Measurements from ENCODE around the gene POLE.

Gene POLE

DNA sequence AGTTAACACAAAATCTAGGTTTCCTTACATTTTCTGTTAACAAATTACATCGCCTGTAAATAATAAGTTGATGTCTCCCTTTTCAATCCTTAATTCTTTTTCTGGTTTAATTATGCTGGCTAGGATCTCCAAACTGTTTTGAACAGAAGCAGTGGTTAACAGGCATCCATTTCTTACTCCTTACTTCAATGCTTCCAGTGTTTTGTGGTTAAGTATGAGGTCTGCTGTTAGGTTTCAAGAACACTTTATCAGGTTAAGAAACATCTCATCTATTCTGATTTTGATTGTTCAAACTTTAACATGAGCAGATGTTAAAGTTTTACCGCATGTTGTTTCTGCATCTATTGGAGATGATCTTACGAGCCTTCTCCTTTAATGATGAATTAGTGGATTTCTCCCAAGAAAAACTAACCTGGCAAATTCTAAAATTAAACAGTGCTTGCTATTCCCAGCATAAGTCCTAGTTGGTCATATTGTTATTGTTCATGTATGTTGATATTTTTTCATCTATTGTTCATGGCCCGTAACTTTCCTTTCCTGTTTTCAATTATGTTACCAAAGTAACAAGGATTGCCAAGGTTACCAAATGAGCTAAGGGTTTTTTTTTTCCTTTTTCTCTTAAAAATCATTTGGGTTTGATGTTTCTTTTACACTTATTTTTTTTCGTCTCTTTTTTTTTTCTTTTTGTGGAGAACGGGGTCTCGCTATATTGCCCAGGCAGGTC lies 33.4 kb downstream of the POLE start:
- no peak for DNase-seq (ENCODE audit: low read depth)

DNA sequence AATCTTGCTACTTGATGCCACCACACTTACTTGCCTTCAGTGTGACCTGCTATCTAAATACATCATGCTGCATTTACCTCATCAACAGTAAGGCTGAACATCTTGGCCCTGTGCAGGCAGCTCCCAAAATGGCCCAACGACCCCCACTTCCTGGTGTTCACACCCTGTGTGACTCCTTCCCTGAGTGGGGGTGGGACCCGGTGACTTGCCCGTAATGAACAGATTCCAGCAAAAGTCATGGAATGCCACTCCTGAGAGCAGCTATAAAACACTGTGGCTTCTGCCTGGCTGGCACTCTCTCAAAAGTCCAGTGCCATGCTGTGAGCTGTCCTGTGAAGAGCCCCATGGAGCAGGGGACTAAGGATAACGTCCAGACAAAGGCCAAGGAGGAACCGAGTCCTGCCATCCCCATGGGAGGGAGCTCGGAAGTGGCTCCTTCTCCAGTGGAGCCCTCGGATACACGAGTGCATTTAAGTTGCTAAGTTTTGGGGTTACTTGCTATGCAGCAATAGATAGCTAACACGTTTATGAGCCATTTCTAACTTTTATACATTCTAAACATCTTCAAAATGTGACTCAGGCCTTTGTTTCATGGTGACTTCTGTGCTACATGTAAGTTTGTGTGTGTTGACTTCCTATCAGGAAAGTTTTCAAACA lies 35.6 kb downstream of the POLE start:
- DNase-seq (ENCODE audit: low read depth): no peak

DNA sequence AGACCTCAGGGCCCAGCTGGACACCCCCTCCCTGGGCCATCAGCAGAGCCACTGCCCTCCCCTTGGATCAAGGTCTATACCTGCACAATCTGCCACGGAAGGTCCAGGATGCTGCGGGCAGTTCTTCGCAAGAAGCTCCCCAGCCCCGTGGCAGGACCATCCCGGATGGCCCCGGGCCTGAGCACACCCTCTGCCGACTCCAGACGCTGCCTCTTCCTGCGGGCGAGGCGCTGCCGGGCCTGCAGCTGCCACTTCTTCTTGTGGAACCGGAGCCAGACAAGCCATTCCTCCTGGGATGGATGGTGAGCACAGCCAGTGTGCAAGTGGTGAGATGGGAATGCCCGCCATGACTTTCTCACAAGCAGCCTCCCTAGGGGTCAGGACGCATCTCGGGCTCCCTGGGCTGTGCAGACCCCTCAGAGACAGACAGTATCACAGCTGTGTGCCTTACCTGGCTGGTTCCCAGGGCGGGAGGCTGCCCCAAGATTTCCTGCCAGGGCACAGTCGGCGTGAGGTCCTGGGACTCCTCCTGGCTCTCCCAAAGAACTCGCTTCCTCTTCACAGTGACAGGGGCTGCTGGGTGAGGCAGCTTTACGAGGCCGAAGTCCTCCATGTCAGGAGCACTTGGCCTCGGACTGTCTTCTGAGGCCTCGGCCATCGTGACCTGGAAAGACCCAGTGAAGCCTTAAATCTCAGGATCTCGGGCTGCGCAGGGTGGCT lies 37.8 kb downstream of the POLE start:
- no peak for DNase-seq (ENCODE audit: low read depth)

DNA sequence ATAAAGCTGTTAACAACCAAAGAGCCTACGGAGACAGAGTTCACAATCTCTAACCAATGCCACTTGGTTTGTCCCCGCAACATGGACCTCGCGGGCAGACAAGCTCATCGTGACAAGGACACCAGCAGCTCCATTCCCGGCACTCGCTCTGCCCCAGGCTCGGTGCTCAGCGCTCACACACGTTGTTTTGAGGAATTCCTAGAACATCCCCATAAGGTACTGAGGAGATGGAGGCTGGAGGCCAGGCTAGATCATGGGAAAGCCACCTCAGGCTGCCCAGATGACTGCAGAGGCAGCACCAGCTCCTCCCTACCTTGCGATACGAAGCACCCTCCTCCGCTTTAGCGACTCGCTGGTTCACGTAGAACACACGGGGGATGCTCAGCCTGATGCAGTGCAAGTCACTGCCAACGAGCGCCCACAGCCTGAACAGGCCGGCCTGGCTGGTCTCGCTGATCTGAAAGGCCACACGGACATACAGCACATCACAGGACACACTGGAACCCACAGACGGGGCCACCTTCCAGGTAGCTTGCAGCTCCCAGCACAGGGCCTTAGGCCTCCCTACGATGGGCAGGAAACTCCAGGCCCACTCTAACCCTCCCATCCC lies 38.4 kb downstream of the POLE start:
- no peak for DNase-seq (ENCODE audit: low read depth)

DNA sequence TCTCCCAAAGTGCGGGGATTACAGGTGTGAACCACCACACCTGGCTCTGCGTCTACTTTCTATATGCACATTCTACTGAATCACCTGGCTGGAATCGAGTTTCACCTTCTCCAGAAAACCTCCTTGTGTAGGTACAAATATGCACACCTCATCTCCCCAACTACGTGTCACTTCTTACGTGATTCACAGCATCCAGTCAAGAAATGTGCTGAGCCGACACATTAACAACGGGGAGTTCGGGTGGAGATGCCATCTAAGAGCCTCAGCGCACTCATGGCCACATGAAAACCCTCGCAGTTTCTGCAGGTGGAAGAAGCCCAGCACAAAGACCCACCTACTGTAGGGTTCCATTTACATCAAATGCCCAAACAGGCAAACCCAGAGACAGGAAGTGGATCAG lies 39.3 kb downstream of the POLE start:
- no peak for DNase-seq (ENCODE audit: low read depth)

DNA sequence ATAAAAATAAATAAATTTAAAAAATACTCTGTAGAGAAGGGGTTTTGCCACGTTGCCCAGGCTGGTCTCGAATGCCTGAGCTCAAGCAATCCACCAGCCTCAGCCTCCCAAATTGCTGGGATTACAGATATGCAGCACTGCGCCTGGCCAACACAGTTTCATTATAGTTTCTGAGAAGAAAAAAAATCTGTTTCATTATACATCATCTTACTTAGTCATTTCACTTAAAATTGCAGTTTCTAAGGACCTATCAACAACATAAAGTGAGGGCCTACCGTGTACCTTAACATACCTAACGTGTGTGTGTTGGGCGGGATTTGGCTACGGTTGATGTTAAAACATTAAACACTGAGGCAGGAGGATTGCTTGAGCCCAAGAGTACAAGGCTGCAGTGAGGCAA lies 40.3 kb downstream of the POLE start:
- DNase-seq (ENCODE audit: low read depth): no peak

DNA sequence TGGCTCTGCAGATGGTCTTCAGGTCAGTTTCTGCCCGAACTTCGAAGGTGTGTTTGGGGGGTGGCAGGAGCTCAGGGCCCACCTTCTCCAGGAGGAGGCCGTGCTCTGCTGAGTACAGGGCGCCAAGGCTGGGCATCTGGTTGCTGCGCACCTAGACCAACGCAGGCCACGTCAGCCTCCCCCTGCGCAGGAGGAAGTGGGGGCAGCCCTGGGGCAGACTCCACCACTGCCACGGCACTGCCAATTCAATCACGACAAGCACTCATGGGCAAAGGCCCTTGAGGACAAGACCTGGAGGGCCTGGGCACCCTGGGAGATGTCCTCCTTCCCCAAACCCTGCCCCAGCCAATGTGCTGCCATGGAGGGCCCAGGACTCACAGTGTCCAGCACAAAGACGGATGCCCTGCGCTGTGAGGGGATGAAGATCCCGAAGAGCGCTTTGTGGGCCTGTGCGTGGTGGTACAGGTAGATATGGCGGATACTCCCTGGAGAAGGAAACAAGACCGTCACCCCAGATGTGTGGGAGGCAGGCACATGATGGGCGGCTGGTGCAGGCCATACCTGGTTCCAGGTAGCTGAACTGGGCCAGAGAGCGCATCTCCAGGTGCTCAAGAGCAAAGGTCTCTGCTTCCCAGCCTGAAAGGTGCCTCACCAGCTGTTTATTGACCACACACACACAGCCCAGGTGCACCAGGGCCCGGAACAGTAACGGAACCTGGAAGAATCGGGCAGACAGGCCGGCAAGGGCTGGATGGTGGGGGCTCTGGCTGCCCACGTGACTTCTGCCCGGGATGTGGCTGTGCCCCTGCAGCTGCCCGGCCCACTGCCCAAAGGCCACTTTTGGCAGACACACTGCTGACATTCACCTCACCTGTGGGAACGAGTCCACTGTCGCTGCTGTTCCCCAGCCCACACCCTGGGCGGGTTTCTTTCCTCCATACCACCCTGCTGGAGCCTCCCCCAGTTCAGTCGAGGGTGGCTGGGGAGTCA lies 44.0 kb downstream of the POLE start:
- DNase-seq (ENCODE audit: low read depth): no peak

DNA sequence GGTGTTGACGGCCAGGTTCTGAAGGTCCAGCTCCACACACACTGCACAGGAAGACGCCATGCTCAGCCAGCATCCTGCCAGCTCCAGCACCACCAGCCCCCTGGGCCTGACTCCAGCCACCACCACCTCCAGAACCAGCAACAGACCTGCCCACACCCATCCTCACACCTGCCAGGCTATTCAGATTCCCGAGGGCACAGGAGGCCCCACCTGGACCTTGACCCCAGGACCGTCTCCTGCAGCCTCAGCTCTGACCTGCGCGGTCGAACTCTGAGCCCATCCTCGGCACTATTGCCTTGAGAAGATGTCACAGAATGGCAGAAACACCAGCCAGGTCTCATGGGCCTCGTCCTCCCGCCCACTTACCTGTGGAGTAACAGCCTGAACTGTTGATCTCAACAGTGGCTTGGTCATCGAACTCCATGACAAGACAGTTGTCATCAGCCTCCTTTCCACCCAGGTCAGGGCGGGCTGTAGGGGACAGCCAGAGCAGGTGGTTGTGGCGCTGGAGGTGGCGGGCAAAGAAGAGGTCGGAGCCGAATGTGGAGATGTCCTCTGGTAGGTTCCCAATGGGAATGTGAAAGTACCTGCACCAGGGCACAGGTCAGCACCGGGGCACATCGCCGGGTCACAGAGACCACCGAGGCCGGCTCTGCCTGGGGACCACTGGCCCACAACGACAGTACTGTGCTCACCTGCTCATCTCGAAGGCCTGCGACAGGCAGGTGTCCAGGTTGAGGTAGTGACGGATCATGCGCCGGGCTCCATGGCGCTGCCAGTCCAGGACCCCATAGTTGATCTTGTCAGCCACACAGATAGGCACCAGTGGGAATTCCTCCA lies 45.1 kb downstream of the POLE start:
- DNase-seq (ENCODE audit: low read depth): no peak

DNA sequence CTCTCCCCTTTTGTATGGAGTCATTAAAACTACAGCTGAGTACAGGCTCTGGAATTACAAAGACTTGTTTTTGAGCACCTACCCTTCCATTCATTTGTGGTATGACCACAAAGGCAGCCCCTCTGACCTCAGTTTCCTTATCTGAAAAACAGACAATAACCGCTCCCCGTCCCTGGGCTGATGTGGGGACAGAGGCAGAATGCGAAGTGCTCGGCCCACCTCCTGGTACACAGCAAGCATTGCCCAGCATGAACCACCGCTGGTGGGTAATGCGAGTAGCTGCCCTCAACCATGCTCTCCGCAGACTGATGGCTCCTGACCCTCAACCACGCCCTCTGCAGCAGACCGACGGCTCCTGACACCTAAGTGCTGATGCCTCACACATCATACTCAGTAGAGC lies 46.2 kb downstream of the POLE start:
- no peak for DNase-seq (ENCODE audit: low read depth)

DNA sequence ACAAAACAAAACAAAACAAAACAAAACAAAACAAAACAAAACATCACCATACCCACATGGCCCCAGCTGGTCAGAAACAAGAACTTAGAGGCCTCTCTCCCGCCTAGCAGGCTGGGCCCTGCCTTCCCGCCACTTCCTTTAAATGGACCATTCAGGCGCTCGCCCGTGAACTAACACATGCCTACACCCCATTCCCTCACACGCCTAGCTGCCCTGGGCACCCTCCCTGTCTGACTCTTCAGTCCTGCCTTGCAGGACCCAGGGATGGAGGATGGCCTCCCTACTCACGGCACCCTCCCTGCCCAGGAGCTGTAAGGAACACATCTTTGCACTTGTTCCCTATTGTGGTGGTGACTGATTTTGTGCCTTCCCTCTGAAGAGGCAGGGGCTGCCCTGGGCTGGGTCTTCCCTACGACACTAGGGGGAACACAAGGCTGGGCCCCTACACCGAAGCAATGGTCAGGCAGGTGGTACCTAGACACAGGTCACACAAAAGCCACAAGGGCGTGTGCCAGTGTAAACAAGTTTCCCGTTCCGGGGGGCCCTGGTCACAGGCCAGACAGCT lies 47.1 kb downstream of the POLE start:
- no peak for DNase-seq (ENCODE audit: low read depth)

DNA sequence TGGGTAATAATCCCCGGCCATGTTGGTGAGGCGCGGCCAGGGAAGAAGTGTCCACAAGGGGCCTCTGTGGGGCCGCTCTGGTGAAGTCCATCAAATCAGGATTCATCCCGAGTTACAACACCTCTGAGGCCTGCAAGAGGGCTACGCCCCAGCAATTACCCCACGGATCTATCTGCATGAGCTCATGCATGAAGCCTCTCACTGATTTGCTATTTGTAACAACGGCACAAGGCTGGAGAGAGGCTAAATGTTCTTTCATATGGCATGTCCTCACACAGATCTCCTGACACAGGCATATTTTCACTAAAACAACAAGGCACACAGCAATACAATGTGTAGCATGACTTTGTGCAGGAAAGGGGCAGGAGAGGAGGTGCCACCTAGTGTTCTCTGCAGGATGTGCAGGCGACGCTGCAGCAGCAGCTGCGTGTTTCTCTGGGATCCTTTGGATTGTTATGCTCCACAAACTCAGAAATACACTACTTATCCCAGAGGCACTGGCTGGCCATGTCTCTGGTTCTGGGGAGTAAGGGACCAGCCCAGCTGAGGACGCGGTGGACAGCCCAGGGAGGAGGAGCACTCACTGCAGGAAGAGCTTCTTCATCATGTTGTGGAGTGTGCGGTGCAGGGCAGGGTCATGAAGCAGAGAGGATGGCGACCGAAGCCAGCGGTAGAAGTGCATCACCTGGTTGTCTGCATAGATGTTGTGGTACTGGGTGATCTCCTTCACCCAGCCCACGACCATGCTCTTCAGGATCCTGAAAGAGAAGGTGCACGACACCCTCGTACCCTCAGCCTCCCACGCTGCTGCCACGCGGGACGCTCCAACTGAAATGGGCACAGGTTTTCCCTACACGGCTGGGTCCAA lies 48.4 kb downstream of the POLE start:
- peak; percentile 86 for DNase-seq (ENCODE audit: low read depth)

DNA sequence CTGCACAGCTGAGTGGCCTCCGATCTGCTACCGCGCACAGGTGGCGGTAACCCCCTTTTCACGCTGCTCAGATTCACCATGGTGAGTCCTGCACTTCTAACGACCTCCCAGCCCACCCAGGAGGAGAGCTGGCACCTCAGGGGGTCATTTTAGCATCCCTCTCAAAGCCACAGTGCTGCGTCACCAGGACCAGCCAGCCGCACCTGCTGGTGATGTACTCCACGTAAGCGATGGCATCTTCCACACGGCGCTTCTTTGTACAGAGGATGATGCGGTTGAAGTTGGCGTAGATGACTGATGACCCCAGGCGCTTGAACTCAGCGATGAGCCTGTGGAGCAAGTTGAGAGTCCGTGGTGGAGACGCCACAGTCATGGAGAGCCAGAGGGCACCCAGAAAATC lies 49.3 kb downstream of the POLE start:
- no peak for DNase-seq (ENCODE audit: low read depth)

DNA sequence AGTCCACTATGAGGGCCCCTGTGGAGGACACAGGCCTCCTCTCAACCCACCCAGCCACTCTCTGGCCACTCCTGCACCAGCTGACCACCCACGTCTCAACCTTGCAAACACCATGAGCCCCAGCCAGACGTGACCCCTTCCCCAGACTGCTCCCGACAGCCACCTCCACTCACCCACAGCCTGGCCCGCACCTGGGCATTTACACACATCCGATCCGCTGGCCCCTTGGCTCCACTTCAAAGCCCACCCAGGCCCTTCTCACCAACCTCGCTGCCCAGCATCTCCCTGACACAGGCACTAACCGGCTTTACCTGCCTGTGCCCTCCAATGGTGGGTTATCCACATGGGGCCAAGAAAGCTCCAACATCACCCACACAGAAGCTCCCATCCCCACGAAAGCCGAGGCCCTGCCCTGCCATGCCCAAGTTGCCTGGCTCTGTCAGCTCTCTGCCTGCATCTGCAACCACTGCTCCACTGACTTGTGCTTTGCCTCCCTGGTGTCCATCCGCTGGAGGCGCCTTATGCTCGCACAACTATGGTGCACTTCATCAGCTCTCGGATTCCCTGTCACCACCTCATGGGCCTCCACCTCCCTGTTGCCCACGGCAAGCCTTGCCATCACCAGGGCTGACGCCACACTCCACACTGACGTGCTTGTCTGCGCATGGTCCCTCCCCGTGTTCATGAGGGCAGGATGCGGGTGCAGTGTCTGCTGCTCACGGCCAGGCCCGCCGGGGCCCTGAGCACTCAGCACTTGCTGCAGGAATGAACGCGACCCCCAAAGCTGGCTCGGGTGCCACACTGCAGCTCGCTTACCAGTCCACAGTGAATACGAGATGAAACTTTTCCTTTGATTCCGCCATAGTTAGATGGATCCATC lies 51.8 kb downstream of the POLE start:
- DNase-seq (ENCODE audit: low read depth): no peak

DNA sequence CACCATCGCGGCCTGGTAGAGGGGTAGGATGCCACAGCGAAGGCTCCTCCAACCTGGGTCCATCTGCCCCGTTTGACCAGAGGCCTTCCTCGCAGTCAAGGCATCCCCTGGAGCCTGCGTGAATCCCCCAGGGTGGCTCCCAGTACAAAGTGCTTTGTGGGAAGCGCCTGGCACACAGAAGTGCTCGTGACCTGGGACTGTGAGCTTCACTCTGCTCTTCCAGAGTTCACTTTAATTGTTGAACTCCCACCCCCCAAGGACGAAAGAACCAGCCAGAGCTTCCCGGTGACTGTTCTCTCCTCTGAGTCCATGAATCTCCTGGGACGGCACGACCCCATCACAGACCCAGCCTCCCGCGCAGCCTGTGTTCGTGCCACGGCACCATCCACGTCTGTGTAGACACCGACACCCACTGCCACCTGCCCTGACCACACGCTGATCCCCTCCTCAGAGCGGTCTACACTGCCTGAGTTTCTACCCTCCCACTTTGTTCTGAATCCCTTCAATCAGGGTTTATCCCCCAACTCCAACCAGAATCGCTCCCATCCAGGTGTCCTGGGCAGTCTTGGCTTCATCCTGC lies 52.6 kb downstream of the POLE start:
- no peak for DNase-seq (ENCODE audit: low read depth)

DNA sequence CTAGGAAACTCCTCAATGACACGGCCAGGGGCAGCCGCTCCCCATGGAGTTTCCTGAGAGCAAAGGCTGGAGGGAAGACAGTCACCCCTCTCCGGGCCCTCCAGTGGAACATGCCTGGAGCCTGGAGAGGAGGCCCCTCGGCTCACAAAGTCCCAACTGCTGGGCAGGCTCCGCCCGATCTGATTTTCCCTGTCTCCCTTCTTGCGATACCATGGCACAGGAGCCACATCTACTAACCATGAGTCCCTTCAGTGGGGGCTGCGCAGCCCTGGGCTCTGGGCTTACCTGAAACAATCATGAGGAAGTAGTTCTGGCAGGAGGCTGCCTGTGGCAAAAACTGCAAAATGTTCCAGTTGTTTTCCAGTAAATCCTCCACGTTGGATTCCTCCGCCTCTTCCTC lies 53.2 kb downstream of the POLE start:
- no peak for DNase-seq (ENCODE audit: low read depth)

DNA sequence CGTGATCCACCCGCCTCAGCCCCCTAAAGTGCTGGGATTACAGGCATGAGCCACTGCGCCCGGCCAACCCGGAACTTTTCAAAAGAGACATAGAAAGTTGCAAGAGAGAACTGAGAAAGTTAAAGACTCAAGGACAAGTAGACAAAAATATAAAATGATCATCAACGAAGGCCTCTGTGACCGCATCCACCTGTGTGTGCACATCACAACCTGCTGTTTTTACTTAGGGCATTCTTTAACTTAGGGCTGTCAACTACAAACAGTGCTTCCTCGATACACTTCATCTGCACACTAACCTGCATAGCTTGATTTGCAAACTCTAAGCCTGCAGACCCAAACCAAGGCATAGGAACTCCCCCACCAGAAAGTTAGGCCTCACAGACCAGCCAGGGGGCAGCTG lies 53.7 kb downstream of the POLE start:
- no peak for DNase-seq (ENCODE audit: low read depth)

DNA sequence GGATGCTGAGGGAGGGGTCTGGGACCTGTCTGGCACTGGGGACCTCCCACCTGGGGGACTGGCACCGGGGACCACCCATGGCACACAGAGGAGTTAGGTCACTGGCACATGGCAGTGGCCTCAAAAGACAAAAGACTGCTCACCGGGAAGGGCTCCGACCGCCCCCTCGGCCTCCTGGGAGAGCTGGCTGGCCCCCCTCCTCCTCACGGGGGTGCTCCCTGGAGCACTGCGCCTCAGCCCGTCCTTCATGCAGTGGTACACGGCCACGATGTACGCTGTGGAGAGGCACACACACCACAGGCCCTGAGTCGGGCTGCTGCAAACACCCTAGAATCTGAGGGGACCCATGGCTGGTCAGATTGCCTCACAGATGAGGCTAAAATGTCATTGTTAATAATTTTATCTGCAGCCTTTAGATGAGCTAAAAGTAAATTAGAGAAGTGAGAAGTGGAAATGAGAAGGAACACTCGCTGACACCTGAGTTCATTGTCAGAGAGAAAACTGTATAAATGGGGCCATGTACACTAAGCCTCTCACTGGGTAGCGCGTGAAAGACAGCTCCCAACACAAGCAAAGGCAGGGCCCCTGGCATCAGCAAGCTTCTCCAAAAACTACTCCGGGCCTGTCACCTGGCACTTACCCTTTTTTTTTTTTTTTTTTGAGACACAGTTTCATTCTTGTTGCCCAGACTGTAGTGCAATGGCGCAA lies 54.5 kb downstream of the POLE start:
- DNase-seq (ENCODE audit: low read depth): no peak
